DND-41 (cell line): ENCODE data around the gene SHLD2.
"Not testable (repeated sequence)": the region's sequence is repeated elsewhere in the genome, so short reads cannot be mapped to it uniquely, and the experiment has no call there.

Experiments
- ATAC-seq: fragments of 200-7000 bp; cut with Tn5 transposase; 3 replicates; pipeline ENCODE4 v1.9.1; 2021; ENCODE audit warnings: low read depth; ENCODE audit not compliant: insufficient read depth
- DNase-seq: peaks from one replicate; pipeline ENCODE4 v3.0.0-alpha.2; 2020
- H2AFZ ChIP-seq: 2 replicates; pipeline ENCODE4 v1.6.0; 2012; ENCODE audit warnings: low read depth, low read length
- H3K27ac ChIP-seq: 2 replicates; pipeline ENCODE4 v1.5.1; 2012; ENCODE audit warnings: low read length, inconsistent platforms
- H3K27me3 ChIP-seq: fragments of 200-600 bp; sonication (generic); 2 replicates; pipeline ENCODE4 v1.6.0; 2012; ENCODE audit warnings: low read length, mild to moderate bottlenecking, inconsistent platforms; ENCODE audit not compliant: insufficient read depth, poor library complexity
- H3K36me3 ChIP-seq: 2 replicates; pipeline ENCODE4 v1.5.1; 2012; ENCODE audit warnings: low read length, inconsistent platforms; ENCODE audit not compliant: insufficient read depth
- H3K4me1 ChIP-seq: 2 replicates; pipeline ENCODE4 v1.5.1; 2012; ENCODE audit warnings: mild to moderate bottlenecking, low read length; ENCODE audit not compliant: insufficient read depth
- H3K4me2 ChIP-seq: 2 replicates; pipeline ENCODE4 v1.6.0; 2012; ENCODE audit warnings: mild to moderate bottlenecking, moderate library complexity, low read length, inconsistent platforms; ENCODE audit not compliant: insufficient read depth
- H3K4me3 ChIP-seq, 2 experiments: fragments of 200-600 bp in 1 of 2; shearing (Covaris generic) in 1 of 2; 2 replicates each; pipeline ENCODE4 v1.5.1; 2012 to 2016; ENCODE audit warnings: inconsistent platforms in 2 of 2, low read length in 2 of 2, mild to moderate bottlenecking in 2 of 2, low read depth in 1 of 2, moderate library complexity in 1 of 2
- H3K79me2 ChIP-seq: 2 replicates; pipeline ENCODE4 v1.6.0; 2012; ENCODE audit warnings: low read length, inconsistent platforms; ENCODE audit not compliant: insufficient read depth
- H3K9ac ChIP-seq: 2 replicates; pipeline ENCODE4 v1.6.0; 2012; ENCODE audit warnings: low read depth, mild to moderate bottlenecking, inconsistent platforms, low read length, moderate library complexity
- H3K9me3 ChIP-seq: 2 replicates; pipeline ENCODE4 v1.5.1; 2012; ENCODE audit warnings: low read length, moderate library complexity, mild to moderate bottlenecking, inconsistent platforms; ENCODE audit not compliant: insufficient read depth, severe bottlenecking
- H4K20me1 ChIP-seq: 2 replicates; pipeline ENCODE4 v1.6.0; 2012; ENCODE audit warnings: low read length; ENCODE audit not compliant: insufficient read depth
- EZH2 ChIP-seq: IDR thresholded peaks from 3 replicates; pipeline ENCODE4 v1.6.1; 2012; ENCODE audit warnings: borderline replicate concordance, low read depth, mild to moderate bottlenecking, moderate library complexity, low read length, inconsistent platforms; ENCODE audit not compliant: severe bottlenecking
- TF ChIP-seq, protein P1 (sequence below): IDR thresholded peaks from 2 replicates; pipeline ENCODE4 v1.5.1; 2012; ENCODE audit warnings: borderline replicate concordance, low read length, moderate library complexity, mild to moderate bottlenecking; ENCODE audit not compliant: poor library complexity, severe bottlenecking; ENCODE audit errors: extremely low read depth

Gene SHLD2

DNA sequence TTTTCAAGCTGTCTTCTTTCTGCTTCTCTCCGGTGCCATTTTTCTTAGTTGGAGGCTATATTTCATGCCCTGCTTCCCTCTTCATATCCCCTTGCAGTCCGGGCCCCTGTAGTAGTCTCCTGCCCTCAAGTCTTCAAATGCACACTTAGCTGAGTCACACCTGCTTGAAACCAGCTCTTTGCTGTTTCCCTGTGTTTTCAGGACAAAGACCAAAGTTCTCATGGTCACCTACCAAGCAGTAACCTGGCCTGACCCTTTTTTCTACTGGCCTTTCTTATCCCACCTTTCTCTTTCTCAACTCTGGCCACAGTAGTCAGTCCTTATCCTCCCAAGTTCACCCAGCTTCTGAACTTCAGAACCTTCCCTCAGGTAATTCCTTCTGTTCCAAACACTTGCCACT is 28.8 kb upstream of the SHLD2 start:
- DNase-seq (no peak), ATAC-seq (no peak)
- no peaks in the 10 kb centered on the region for H3K9me3 ChIP-seq
- H3K9ac ChIP-seq = no peak overlapping the region
- no peak overlapping the region for H3K4me3 ChIP-seq
- no peak overlapping the region for H3K27ac ChIP-seq
- no peaks in the 10 kb centered on the region for H4K20me1 ChIP-seq
- H3K4me2 ChIP-seq = no peak overlapping the region
- TF ChIP-seq EZH2 = no peak
- TF ChIP-seq, protein P1, sequence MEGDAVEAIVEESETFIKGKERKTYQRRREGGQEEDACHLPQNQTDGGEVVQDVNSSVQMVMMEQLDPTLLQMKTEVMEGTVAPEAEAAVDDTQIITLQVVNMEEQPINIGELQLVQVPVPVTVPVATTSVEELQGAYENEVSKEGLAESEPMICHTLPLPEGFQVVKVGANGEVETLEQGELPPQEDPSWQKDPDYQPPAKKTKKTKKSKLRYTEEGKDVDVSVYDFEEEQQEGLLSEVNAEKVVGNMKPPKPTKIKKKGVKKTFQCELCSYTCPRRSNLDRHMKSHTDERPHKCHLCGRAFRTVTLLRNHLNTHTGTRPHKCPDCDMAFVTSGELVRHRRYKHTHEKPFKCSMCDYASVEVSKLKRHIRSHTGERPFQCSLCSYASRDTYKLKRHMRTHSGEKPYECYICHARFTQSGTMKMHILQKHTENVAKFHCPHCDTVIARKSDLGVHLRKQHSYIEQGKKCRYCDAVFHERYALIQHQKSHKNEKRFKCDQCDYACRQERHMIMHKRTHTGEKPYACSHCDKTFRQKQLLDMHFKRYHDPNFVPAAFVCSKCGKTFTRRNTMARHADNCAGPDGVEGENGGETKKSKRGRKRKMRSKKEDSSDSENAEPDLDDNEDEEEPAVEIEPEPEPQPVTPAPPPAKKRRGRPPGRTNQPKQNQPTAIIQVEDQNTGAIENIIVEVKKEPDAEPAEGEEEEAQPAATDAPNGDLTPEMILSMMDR = no peak
- no peaks in the 10 kb centered on the region for H3K4me1 ChIP-seq
- no peak overlapping the region for H2AFZ ChIP-seq
- H3K36me3 ChIP-seq = peaks cover 80% of the 10 kb centered on the region
- no peaks in the 10 kb centered on the region for H3K27me3 ChIP-seq
- H3K79me2 ChIP-seq = no peaks in the 10 kb centered on the region

DNA sequence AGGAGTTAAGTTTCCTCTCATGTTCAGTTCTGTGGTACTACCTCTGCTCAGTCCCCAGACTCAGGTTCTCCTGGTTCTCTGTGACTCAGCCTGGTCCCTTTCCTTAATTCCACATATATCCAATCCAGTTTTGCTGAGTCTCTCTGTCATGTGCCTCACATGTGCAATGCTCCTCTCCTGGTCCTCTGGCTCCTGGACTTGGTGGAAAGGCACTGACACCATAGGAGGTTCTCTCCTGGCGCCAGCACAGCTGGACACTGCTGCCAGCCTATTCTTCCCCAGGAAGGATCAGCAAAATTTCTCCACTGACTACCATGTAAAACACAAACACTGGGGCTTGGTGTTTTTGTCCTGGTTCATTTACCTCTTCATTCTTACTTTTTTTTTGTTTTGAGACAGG is 28.1 kb upstream of the SHLD2 start:
- no peak for ATAC-seq
- H3K36me3 ChIP-seq = peaks cover 79% of the 10 kb centered on the region

GRCh38 chr10:87068281-87068680 is 26.7 kb upstream of the SHLD2 start:
- H4K20me1 ChIP-seq = no peaks in the 10 kb centered on the region
- H3K79me2 ChIP-seq = no peaks in the 10 kb centered on the region
- H3K4me1 ChIP-seq = no peaks in the 10 kb centered on the region
- no peak overlapping the region for H3K9ac ChIP-seq
- H3K9me3 ChIP-seq = no peaks in the 10 kb centered on the region
- peaks cover 80% of the 10 kb centered on the region for H3K36me3 ChIP-seq
- ATAC-seq (no peak), DNase-seq (no peak)
- no peaks in the 10 kb centered on the region for H3K27me3 ChIP-seq
- no peak overlapping the region for H2AFZ ChIP-seq
- H3K27ac ChIP-seq = no peak overlapping the region
- TF ChIP-seq EZH2 = no peak
- TF ChIP-seq, protein P1 = no peak
- H3K4me3 ChIP-seq = no peak overlapping the region
- no peak overlapping the region for H3K4me2 ChIP-seq

More for the DNA sequence above, 28.1 kb upstream of the SHLD2 start:
- Histone ChIP-seq H3K9ac (no peak overlapping the region), H4K20me1 (no peaks in the 10 kb centered on the region), H3K27ac (no peak overlapping the region), H3K9me3 (no peaks in the 10 kb centered on the region), H3K4me1 (no peaks in the 10 kb centered on the region), H3K4me3 (no peak overlapping the region), H3K4me2 (no peak overlapping the region), H3K79me2 (no peaks in the 10 kb centered on the region), H2AFZ (no peak overlapping the region), H3K27me3 (no peaks in the 10 kb centered on the region)
- TF ChIP-seq EZH2 = no peak
- TF ChIP-seq, protein P1 = no peak
- DNase-seq = no peak

- ATAC-seq = no peak
- Histone ChIP-seq H3K36me3 (peaks cover 65% of the 10 kb centered on the region), H3K4me3 (no peak overlapping the region), H4K20me1 (no peaks in the 10 kb centered on the region; the same call in 1 of the 2 replicates), H3K9me3 (no peaks in the 10 kb centered on the region), H3K4me1 (no peaks in the 10 kb centered on the region), H3K27me3 (no peaks in the 10 kb centered on the region), H3K9ac (no peak overlapping the region), H3K27ac (no peak overlapping the region), H2AFZ (no peak overlapping the region), H3K79me2 (peaks cover 4% of the 10 kb centered on the region; the same call in 1 of the 2 replicates), H3K4me2 (no peak overlapping the region)
- TF ChIP-seq EZH2 = no peak
- TF ChIP-seq, protein P1 = no peak
- DNase-seq = no peak
Observed at GRCh38 chr10:87072449-87072848, 22.6 kb upstream of the SHLD2 start.

DNA sequence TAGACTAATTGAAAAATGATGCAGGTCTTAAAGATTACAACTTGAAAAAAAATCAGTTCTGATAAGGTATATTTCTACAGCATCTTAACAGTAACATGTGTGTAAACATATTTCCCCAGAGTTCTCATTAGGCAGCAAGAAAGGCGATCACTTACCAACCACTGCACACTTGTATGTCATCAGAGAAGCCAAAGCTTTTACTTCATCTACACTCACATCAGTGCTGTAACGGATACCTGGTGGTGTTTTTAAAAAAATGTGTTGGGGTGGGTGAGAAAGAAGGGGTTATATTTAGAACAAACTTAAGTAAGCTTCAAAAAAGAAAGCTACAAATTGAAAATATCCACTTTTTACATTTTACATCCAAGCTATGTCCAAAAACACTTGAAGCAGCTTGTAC is 18.6 kb upstream of the SHLD2 start:
- not testable (repeated sequence) for ATAC-seq, DNase-seq, H3K9ac ChIP-seq, H2AFZ ChIP-seq, H3K4me2 ChIP-seq, H3K4me3 ChIP-seq, H3K9me3 ChIP-seq, H3K27ac ChIP-seq, H4K20me1 ChIP-seq, H3K27me3 ChIP-seq, H3K4me1 ChIP-seq
- peaks cover 19% of the 10 kb centered on the region for H3K79me2 ChIP-seq
- peaks cover 42% of the 10 kb centered on the region for H3K36me3 ChIP-seq
